ENCODE data around the gene PARK7. TPM values are rescaled to one million over a fixed set of nuclear protein-coding genes. Genes with fewer than 3 reads are reported as not detected.
A peak's percentile ranks its signal among the peaks of the same experiment; 100 is the strongest.

The PARK7 gene
- total RNA-seq, 1 donor from 2014 or later, result 307 TPM

DNA sequence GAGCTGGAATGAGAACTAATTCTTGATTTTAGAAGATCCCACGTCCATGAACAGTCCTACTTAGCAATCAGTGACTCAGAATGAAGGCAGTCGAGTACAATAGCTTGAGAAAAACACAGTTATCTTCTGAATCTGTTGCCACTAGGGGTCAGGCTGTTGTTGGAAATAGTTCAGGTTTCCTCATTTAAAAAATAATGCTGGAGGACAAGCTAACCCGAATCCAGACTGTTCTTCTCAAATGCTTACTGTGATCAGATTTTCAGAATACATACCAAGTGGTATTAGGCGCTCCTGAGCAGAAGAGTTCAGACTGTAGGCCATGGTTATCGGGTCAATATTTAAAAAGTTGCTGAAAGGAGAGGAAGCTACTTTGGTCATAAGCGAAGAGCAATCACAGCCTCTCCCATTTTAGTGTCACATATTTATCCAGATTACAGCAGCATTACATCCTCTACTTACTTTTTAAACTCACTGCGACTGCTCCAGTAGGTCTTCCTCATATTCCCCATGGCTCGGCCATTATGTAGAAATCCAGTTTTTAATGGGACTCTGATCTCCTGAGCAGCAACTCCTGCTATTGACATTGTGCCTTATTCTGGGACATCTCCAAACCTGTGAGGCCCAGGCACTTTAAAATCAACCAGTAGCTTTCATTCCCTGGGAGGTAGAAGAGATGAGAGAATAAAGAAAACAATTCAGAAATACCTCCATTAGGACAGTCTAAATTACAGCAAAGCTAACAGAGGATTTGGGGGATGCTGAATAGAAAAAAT, 53.7 kb downstream of the PARK7 start:
- DNase-seq (ENCODE audit: low read depth) (peak; percentile 81), FAIRE-seq (no peak)
- peaks cover 12% of the 10 kb centered on the region for H3K36me3 ChIP-seq (ENCODE audit: control insufficient read depth, insufficient read depth, low read length)
- H3K4me3 ChIP-seq (ENCODE audit: low read depth, low read length), result no peak overlapping the region
- H3K27me3 ChIP-seq (ENCODE audit: control insufficient read depth, insufficient read depth, low read length), result no peaks in the 10 kb centered on the region
- peak; percentile 49 for TF ChIP-seq CTCF (IDR thresholded peaks at IDR 0.05; ENCODE audit: insufficient read depth, low read length, severe bottlenecking)

DNA sequence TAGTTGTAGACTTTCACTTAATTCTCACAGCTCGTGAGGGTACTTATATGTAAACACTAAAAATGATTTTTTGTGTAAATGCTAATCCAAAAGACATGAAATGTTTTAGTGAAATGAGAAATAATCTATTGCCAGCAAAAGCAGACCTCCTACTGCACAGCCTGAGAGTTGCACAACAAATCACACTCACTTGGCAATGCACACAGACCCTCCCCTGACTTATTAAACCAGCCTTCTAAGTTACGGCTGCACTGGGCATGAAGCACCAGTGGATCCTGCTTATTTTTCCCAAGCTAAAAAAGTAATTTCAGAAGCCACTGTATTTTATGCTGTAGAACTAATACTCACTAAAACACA, 54.3 kb downstream of the PARK7 start:
- Histone ChIP-seq H3K36me3 (ENCODE audit: control insufficient read depth, insufficient read depth, low read length) (peaks cover 12% of the 10 kb centered on the region), H3K4me3 (ENCODE audit: low read depth, low read length) (no peak overlapping the region), H3K27me3 (ENCODE audit: control insufficient read depth, insufficient read depth, low read length) (no peaks in the 10 kb centered on the region)
- TF ChIP-seq CTCF (IDR thresholded peaks at IDR 0.05; ENCODE audit: insufficient read depth, low read length, severe bottlenecking), result no peak
- DNase-seq (ENCODE audit: low read depth) (no peak), FAIRE-seq (no peak)

GRCh38 chr1:8016210-8016894, 54.8 kb downstream of the PARK7 start:
- FAIRE-seq (no peak), DNase-seq (ENCODE audit: low read depth) (no peak)
- Histone ChIP-seq H3K36me3 (ENCODE audit: control insufficient read depth, insufficient read depth, low read length) (peaks cover 12% of the 10 kb centered on the region), H3K27me3 (ENCODE audit: control insufficient read depth, insufficient read depth, low read length) (no peaks in the 10 kb centered on the region), H3K4me3 (ENCODE audit: low read depth, low read length) (no peak overlapping the region)
- no peak for TF ChIP-seq CTCF (IDR thresholded peaks at IDR 0.05; ENCODE audit: insufficient read depth, low read length, severe bottlenecking)

- H3K4me3 ChIP-seq (ENCODE audit: low read depth, low read length), result no peak overlapping the region
- H3K36me3 ChIP-seq (ENCODE audit: control insufficient read depth, insufficient read depth, low read length), result peaks cover 14% of the 10 kb centered on the region
Observed at GRCh38 chr1:8016895-8017241, 55.4 kb downstream of the PARK7 start.

DNA sequence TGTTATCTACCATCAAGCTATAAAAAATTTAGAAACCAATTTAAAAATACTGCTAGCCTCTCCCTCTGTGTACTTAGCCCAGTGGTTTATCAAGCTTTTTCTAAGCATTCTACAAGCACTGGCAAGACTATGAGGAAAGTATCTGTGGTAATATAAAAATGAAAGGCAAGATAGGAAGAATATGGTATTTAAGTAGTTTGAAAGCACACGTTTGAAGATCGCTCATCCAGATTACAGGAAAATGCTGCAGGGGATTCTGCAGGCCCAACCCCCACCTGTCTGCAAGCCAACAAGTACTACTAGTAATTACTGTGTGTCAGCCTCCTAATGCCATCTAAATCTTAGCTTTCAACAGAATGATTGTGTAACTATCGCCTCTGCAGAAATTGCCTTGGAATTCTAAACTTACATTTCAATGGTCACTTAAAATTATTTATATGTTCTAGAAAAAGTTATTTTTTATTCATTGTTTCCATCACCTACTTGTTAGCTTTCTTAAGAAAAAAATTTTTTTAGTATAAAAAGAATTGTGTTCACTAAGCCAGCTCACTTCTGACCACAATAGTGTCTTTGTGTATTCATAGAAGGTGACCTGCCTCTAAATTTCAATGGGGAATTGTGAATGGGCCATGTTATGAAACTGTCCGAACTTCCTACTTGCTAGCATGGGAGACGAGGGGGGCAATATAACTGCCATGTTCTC, 56.1 kb downstream of the PARK7 start:
- Histone ChIP-seq H3K4me3 (ENCODE audit: low read depth, low read length) (no peak overlapping the region), H3K36me3 (ENCODE audit: control insufficient read depth, insufficient read depth, low read length) (peaks cover 15% of the 10 kb centered on the region), H3K27me3 (ENCODE audit: control insufficient read depth, insufficient read depth, low read length) (no peaks in the 10 kb centered on the region)
- TF ChIP-seq CTCF (IDR thresholded peaks at IDR 0.05; ENCODE audit: insufficient read depth, low read length, severe bottlenecking), result no peak
- FAIRE-seq, result no peak
- peak; percentile 70 for DNase-seq (ENCODE audit: low read depth)

More at GRCh38 chr1:8016895-8017241, 55.4 kb downstream of the PARK7 start:
- H3K27me3 ChIP-seq (ENCODE audit: control insufficient read depth, insufficient read depth, low read length), result no peaks in the 10 kb centered on the region
- DNase-seq (ENCODE audit: low read depth) (no peak), FAIRE-seq (no peak)
- no peak for TF ChIP-seq CTCF (IDR thresholded peaks at IDR 0.05; ENCODE audit: insufficient read depth, low read length, severe bottlenecking)
